Esophagus squamous epithelium (tissue), 4 donors: ENCODE measurements around the gene TPM3.

Experiments
- CTCF ChIP-seq, 6 experiments: fragments of 450-650 bp in 4 of 6; fragments of 200-600 bp in 2 of 6; sonication (generic) in 2 of 6; IDR thresholded peaks; one replicate each; pipeline ENCODE4 v1.5.1; 2016 to 2019; ENCODE audit warnings: antibody characterized with exemption in 6 of 6, mild to moderate bottlenecking in 4 of 6, moderate library complexity in 4 of 6
- POLR2A ChIP-seq, 4 donors: fragments of 450-650 bp; IDR thresholded peaks; one replicate each; pipeline ENCODE4 v1.6.1; 2017; ENCODE audit warnings: antibody characterized with exemption in 4 of 4, mild to moderate bottlenecking in 4 of 4, moderate library complexity in 3 of 4

DNA sequence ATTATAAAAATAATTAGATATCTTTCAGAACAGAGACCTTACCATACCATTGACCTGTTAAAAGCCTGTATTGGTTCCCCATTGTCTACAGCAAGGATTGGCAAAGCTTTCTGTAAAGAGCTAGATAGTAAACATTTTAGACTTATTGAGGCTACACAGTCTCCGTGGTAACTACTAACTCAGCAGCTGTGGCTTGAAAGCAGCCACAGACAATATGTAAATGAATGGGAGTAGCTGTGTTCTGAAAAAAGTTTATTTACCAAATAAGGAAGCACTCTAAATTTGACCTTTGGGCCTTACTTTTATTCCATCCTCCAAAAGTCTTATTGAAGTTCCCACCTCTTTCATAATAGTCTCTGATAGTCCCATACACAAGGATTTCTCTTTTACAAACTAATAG lies 76.7 kb downstream of the TPM3 start:
- no peak for TF ChIP-seq CTCF (IDR thresholded peaks at IDR 0.05)
- TF ChIP-seq POLR2A (IDR thresholded peaks at IDR 0.05), result no peak
